Adipocyte (in vitro differentiated cells): ENCODE data around the gene GARNL3.

Experiments
- DNase-seq: peaks from one replicate; pipeline ENCODE4 v3.0.0-alpha.2; 2015; ENCODE audit warnings: low read depth
- H3K27me3 ChIP-seq: replicated peaks from 2 replicates; pipeline ENCODE4 v1.7.0; 2013; ENCODE audit warnings: mild to moderate bottlenecking, low read length, moderate library complexity; ENCODE audit not compliant: control insufficient read depth, insufficient read depth
- H3K36me3 ChIP-seq: 2 replicates; pipeline ENCODE4 v1.7.0; 2013; ENCODE audit warnings: low read length, mild to moderate bottlenecking, moderate library complexity; ENCODE audit not compliant: control insufficient read depth, insufficient read depth, severe bottlenecking
- H3K4me1 ChIP-seq: 2 replicates; pipeline ENCODE4 v1.7.0; 2013; ENCODE audit warnings: mild to moderate bottlenecking, low read length, moderate library complexity; ENCODE audit not compliant: control insufficient read depth, insufficient read depth
- H3K4me3 ChIP-seq: 2 replicates; pipeline ENCODE4 v1.7.0; 2013; ENCODE audit warnings: mild to moderate bottlenecking, low read length, moderate library complexity
- H3K9ac ChIP-seq: 2 replicates; pipeline ENCODE4 v1.7.0; 2013; ENCODE audit warnings: mild to moderate bottlenecking, low read length, moderate library complexity
- H3K9me3 ChIP-seq: 2 replicates; pipeline ENCODE4 v1.7.0; 2013; ENCODE audit warnings: mild to moderate bottlenecking, low read length, moderate library complexity; ENCODE audit not compliant: control insufficient read depth

Gene GARNL3

DNA sequence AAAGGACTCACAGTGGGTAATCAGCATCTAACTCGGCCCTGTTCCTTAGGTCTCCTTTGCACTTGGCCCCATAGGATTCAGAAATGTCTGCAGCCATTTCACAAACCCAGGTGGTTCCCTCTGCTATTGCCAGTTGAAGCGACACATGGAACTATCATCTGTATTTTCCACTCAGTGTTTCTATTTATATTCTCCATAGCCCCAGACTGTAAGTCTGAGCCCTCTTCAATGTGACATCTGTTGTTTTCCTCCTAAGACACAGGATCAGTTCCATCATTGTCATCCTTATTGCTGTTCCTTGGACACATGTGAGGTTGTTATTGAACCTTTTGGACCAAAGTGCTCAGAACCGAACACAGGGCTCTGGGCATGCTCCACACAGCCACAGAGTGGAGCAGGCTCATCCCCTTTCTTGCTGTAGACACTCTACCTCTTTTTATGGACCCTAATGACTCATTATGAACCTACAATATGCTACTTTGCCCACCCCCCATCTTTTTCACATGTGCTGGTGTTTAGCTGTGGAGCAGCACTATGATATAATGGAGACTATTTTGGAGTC lies 36.4 kb downstream of the GARNL3 start:
- no peak overlapping the region for H3K9ac ChIP-seq
- H3K4me3 ChIP-seq = no peak overlapping the region
- H3K4me1 ChIP-seq = no peaks in the 10 kb centered on the region
- peaks cover 24% of the 10 kb centered on the region for H3K27me3 ChIP-seq
- no peaks in the 10 kb centered on the region for H3K36me3 ChIP-seq
- no peaks in the 10 kb centered on the region for H3K9me3 ChIP-seq
- DNase-seq = no peak

DNA sequence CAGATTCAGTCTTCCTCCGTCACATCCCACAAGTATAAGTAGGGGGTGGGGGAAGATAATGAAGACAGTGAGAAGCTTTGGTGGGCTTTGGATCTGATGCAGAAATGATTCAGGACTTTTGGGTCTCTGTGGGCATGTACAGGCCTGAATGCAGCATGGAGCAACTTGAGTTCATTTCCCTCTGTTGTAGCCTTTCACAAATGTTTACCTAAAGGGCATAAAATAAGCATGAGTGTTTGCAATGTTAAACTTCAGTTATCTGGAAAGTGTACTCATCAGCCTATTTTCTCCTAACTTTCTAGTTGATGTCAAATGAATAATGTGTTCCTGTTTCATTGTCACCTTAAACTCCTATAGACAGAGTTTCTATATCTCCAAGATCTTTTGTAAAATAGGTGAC lies 39.3 kb downstream of the GARNL3 start:
- no peak overlapping the region for H3K9ac ChIP-seq
- H3K4me3 ChIP-seq = no peak overlapping the region
- no peaks in the 10 kb centered on the region for H3K36me3 ChIP-seq
- no peaks in the 10 kb centered on the region for H3K9me3 ChIP-seq
- peaks cover 7% of the 10 kb centered on the region for H3K4me1 ChIP-seq
- peaks cover 21% of the 10 kb centered on the region for H3K27me3 ChIP-seq
- no peak for DNase-seq

DNA sequence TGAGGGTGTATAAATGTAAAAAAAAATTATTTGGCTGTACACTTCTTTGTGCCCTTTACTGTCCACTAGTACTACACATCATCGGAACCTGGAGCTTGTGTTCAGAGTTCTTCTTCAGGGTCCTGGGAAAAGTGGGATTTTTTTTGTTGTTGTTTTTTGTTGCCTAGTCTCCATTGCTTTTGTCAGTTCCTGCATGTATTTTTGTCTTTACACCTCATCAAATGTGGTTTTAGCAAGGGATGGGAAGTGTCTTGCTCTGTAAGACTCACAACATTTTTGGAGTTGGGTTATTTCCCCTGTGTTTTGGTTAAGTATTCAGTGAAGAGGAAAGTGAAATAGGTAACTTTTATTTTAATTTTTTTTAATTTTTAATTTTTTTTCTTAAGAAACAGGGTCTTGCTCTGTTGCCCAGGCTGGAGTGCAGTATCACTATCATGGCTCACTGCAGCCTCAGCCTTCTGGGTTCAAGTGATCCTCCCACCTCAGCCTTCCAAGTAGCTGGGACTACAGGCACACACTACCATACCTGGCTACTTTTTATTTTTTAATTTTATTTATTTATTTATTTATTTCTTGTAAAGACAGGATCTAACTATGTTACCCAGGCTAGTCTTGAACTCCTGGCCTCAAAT lies 40.7 kb downstream of the GARNL3 start:
- H3K36me3 ChIP-seq = no peaks in the 10 kb centered on the region
- no peak for DNase-seq
- H3K27me3 ChIP-seq = peaks cover 21% of the 10 kb centered on the region
- H3K9ac ChIP-seq = no peak overlapping the region
- peaks cover 13% of the 10 kb centered on the region for H3K4me1 ChIP-seq
- H3K4me3 ChIP-seq = no peak overlapping the region
- H3K9me3 ChIP-seq = no peaks in the 10 kb centered on the region

DNA sequence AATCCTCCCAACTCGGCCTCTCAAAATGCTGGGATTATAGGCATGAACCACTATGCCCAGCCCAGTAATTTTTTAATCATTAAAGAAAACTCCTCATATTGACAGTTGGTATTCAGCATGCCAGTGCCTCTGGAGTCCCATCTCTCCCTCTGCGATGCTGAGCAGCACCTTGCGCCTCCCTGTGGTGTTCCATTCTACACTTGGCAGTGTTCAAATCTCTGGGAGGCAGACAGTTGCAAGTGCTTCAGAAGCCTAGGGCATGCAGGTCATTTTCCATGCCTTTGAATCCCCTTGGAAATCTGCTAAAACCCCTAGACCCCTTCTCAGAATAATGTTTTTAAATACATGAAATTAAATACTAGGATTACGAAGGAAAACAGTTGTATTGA lies 41.3 kb downstream of the GARNL3 start:
- Histone ChIP-seq H3K9ac (no peak overlapping the region), H3K36me3 (no peaks in the 10 kb centered on the region), H3K4me1 (peaks cover 13% of the 10 kb centered on the region), H3K4me3 (no peak overlapping the region), H3K9me3 (no peaks in the 10 kb centered on the region), H3K27me3 (peaks cover 19% of the 10 kb centered on the region)
- DNase-seq = no peak

DNA sequence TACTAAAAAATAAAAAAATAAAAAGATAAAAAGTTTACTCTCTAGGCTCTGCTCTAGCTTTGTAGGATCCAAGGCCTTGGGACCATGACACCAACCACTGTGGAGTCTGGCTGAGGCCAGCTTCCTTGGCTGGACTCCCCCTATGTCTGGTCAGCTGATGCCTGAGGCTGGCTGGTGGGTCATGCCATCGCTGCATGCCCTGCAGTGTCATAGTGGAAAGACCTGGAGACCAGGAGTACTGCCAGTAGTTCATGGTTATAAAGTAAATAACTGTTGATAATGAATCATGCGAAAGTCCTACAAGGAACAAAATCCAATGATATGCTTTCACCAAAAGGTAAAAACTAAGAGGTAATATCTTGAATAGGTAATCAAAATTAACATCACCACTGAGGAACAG lies 43.2 kb downstream of the GARNL3 start:
- Histone ChIP-seq H3K27me3 (peaks cover 6% of the 10 kb centered on the region), H3K9me3 (no peaks in the 10 kb centered on the region), H3K36me3 (no peaks in the 10 kb centered on the region), H3K4me3 (no peak overlapping the region), H3K4me1 (peaks cover 25% of the 10 kb centered on the region), H3K9ac (no peak overlapping the region)
- DNase-seq = no peak

DNA sequence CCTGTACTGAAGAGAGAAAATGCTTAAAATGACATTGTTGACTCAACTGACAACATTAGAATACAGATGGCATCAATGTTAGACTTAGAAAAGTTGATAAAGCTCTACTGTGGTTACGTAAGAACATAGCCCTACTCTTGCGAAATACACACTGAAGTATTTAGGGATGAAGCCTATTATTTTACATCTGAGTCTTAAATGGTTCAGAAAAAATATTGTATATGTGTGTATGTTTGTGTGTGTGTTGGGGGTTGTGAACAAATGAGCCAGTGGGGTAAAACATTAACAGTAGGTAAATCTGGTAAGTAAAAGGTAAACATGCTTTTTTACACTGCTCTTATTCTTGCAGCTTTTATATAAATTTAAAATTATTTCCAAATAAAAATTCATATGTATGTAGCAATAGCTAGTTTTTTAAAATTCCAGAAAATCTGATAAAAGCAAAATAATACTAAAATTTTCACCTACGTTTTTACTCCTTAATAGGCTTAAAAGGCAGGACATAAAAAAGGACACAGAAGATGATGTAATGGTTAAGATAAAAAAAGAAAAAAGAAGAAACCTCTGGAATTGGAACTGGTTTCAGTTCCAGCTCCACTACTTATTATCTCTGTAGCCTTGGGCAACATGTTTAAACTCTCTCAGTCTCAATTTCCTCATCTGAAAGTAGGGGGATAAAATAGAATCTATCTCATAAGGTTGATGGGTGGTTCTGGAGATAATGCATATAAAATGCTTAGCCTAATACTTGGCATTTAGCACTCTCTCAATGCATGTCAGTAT lies 44.3 kb downstream of the GARNL3 start:
- no peaks in the 10 kb centered on the region for H3K9me3 ChIP-seq
- H3K4me1 ChIP-seq = peaks cover 25% of the 10 kb centered on the region
- peaks cover 14% of the 10 kb centered on the region for H3K27me3 ChIP-seq
- H3K4me3 ChIP-seq = no peak overlapping the region
- H3K9ac ChIP-seq = no peak overlapping the region
- peak; percentile 87 for DNase-seq
- no peaks in the 10 kb centered on the region for H3K36me3 ChIP-seq

DNA sequence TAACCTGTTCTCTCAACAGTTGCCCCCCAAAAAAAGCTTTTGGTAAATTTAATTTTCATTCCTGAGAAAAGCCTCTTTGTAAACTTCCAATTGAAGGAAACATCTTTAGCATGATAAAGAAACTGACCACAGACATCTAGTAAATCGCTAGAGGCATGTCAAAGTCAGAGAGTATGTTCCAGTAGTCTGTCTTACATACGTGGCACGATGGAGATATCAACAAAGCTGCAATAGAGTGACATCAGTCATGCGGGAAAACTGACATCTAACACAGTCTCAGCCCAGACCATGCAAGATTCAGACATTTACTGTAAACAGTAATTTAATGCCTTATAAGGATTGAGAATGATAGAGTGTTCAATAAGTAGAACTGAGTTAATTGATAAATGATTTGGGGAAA lies 45.1 kb downstream of the GARNL3 start:
- H3K9me3 ChIP-seq = no peaks in the 10 kb centered on the region
- DNase-seq = no peak
- no peak overlapping the region for H3K9ac ChIP-seq
- H3K4me1 ChIP-seq = peaks cover 25% of the 10 kb centered on the region
- no peaks in the 10 kb centered on the region for H3K36me3 ChIP-seq
- no peak overlapping the region for H3K4me3 ChIP-seq
- H3K27me3 ChIP-seq = peaks cover 12% of the 10 kb centered on the region

DNA sequence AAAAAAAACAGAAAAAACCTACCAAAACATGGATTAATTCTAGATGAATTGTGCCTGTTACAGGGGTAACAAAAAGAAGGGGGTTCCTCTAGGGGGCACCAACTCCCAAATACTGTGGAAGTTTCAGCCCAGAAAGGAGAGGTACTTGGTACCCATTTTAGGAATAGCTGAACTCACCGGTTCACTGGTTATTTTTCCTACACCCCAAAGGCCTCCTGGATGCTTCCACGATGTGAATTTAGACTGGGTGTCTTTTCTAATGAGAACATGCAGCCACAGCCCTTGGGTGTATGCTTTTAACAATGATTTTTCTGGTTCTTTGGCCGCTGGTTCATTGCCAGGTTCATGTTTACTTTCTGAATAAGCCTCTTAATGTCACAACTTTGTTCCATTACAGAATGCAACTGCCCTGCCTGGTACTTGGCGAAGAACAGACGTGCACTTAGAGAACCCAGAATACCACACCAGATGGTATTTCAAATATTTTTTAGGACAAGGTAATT lies 46.7 kb downstream of the GARNL3 start:
- Histone ChIP-seq H3K4me3 (no peak overlapping the region), H3K27me3 (peaks cover 24% of the 10 kb centered on the region), H3K4me1 (peaks cover 26% of the 10 kb centered on the region), H3K9ac (peak overlapping the region; percentile 2), H3K9me3 (no peaks in the 10 kb centered on the region), H3K36me3 (no peaks in the 10 kb centered on the region)
- peak; percentile 92 for DNase-seq

DNA sequence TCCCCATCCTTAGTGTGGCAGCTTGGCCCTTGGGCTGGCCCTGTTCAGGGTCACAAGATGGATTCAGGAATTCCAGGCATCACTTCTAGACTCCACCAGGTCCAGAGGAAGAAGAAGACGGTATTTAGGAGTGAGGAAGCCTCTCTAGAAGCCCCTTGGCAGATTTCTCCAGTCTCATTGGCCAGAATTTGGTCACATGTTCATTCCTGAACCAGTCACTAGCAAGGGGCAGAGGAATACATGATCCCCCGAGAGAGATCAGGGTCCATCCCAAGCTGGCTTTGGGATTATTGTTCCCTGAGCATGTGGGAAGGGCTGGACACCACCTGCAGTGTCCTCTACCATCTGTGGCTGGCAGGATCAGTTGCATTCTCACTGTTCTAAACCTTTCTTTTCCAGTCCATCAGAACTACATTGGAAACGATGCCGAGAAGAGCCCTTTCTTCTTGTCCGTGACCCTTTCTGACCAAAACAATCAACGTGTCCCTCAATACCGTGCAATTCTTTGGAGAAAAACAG lies 48.5 kb downstream of the GARNL3 start:
- H3K4me3 ChIP-seq = no peak overlapping the region
- H3K9me3 ChIP-seq = no peaks in the 10 kb centered on the region
- peaks cover 37% of the 10 kb centered on the region for H3K4me1 ChIP-seq
- DNase-seq = no peak
- no peaks in the 10 kb centered on the region for H3K36me3 ChIP-seq
- no peak overlapping the region for H3K9ac ChIP-seq
- H3K27me3 ChIP-seq = peaks cover 24% of the 10 kb centered on the region

DNA sequence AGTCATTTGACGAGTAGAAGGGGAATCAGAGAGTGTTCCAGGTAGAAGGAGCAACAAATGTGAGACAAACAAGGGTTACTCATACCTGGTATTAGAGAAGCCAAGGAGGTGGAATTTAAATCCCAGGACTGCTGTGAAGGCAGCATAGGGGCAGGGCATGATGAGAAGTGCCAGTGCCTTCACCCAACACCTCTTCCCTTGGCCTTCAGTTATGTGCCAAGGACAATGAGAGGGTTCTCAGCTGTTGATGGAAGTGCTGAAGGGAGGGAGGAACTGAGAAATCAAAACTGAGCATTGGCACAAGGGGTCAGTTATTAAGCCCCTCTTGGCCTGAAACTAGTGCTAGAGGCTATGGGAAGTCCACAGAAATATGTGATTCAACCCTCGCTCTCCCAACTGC lies 50.3 kb downstream of the GARNL3 start:
- Histone ChIP-seq H3K4me1 (peaks cover 23% of the 10 kb centered on the region), H3K9ac (no peak overlapping the region), H3K27me3 (peaks cover 28% of the 10 kb centered on the region), H3K4me3 (no peak overlapping the region), H3K36me3 (no peaks in the 10 kb centered on the region), H3K9me3 (no peaks in the 10 kb centered on the region)
- DNase-seq = no peak

DNA sequence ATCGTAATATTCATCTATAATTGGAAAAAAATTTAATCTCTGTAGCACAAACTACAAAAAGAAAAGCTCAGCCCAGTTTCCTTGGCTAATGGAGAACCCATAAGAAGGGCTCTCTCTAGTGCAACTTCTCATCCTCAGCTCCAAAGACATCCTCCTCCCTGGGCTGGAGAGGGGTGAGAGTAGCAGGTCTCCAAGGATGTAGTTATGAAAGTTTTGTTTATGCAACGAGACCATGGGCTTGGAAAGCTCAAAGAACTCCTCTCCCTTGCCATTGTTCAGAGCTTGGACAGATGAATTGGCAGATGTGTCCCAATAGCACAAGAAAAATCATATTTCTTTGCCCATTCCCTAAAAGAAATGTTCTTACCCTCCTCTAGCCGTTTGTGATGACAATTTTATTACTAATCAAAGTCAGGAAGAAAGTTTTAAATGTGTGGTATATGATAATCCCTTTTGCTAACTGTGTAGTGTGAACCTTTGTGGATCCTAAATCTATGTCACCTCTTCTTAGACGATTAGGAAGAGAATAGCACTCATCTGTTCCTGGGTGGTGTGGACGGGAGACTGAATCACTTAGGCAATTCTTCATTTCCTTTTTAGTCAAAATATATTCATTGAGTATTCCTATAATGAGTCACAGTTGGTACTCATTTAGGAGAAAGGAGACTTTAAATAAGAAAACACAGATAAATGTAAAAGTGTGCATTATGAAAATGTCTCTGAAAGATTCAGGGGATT lies 52.2 kb downstream of the GARNL3 start:
- peaks cover 45% of the 10 kb centered on the region for H3K27me3 ChIP-seq
- no peak overlapping the region for H3K9ac ChIP-seq
- no peaks in the 10 kb centered on the region for H3K9me3 ChIP-seq
- peak; percentile 47 for DNase-seq
- H3K4me1 ChIP-seq = peaks cover 15% of the 10 kb centered on the region
- peak overlapping the region; percentile 9 for H3K4me3 ChIP-seq
- H3K36me3 ChIP-seq = no peaks in the 10 kb centered on the region
